ENCODE data around the gene TCF25. TPM values are rescaled to one million over a fixed set of nuclear protein-coding genes. Genes with fewer than 3 reads are reported as not detected.

Gene TCF25
- total RNA-seq, 1 experiment from 2014 or later: 298 TPM

DNA sequence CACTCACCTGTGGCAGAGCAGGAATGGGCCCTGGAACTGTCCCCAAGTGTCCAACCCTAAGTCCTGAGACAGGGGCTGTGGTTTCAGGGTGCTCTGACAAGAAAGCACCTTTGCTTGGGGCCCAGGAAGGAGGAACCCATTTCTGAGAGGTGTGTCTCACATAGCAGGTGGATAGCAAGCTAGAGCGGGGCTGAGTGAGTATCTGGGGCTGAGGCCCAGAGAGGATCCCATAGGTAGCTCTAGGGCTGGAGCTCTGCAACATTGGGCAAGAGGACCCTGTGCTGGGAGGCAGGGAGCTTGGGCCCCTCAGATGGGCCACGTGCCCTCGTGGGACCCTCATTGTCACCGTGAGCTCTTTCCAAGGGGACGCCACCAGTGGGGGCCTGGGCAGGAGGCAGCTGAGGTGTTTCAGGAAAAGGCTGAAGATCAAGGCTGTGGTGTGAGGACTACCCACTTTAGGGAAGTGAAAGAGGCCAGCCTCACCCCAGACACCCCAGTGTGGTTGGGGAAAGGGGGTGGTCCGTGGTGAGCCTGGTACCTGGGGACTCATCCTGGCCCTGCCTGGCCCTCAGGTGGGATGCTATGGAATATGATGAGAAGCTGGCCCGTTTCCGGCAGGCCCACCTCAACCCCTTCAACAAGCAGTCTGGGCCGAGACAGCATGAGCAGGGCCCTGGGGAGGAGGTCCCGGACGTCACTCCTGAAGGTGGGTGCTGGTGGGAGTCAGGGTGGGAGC, 80.4 kb downstream of the TCF25 start:
- intact Hi-C loops (cut with micrococcal nuclease; ENCODE audit: unreplicated experiment): no loop called here
- Histone ChIP-seq H3K27ac (no peak overlapping the region), H3K9me2 (ENCODE audit: insufficient read depth) (no peaks in the 10 kb centered on the region), H3K4me3 (no peak overlapping the region), H3K4me1 (replicated peaks; ENCODE audit: insufficient read depth) (no peaks in the 10 kb centered on the region), H3K36me3 (ENCODE audit: low read depth) (no peaks in the 10 kb centered on the region), H3F3A (ENCODE audit: insufficient read depth, low read depth) (no peaks in the 10 kb centered on the region), H2AFZ (no peak overlapping the region), H4K20me1 (ENCODE audit: insufficient read depth) (no peaks in the 10 kb centered on the region; the same call in 1 of the 2 replicates), H3K9me3 (ENCODE audit: insufficient read depth, low read depth) (no peaks in the 10 kb centered on the region), H3K79me2 (ENCODE audit: low read depth) (no peaks in the 10 kb centered on the region), H3K4me2 (no peak overlapping the region), H3K27me3 (ENCODE audit: insufficient read depth, low read depth) (no peaks in the 10 kb centered on the region)
- POLR2A ChIA-PET (ENCODE audit: unreplicated experiment): no interaction called here
- no TSS peak for BruUV-seq (replicated peaks)
- DNase-seq: no peak
- TF ChIP-seq EZH2 (IDR thresholded peaks at IDR 0.05; ENCODE audit: low read depth): no peak
- TF ChIP-seq, protein P1, sequence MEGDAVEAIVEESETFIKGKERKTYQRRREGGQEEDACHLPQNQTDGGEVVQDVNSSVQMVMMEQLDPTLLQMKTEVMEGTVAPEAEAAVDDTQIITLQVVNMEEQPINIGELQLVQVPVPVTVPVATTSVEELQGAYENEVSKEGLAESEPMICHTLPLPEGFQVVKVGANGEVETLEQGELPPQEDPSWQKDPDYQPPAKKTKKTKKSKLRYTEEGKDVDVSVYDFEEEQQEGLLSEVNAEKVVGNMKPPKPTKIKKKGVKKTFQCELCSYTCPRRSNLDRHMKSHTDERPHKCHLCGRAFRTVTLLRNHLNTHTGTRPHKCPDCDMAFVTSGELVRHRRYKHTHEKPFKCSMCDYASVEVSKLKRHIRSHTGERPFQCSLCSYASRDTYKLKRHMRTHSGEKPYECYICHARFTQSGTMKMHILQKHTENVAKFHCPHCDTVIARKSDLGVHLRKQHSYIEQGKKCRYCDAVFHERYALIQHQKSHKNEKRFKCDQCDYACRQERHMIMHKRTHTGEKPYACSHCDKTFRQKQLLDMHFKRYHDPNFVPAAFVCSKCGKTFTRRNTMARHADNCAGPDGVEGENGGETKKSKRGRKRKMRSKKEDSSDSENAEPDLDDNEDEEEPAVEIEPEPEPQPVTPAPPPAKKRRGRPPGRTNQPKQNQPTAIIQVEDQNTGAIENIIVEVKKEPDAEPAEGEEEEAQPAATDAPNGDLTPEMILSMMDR (conservative IDR thresholded peaks at IDR 0.05): no peak
- CTCF ChIA-PET: no interaction called here

DNA sequence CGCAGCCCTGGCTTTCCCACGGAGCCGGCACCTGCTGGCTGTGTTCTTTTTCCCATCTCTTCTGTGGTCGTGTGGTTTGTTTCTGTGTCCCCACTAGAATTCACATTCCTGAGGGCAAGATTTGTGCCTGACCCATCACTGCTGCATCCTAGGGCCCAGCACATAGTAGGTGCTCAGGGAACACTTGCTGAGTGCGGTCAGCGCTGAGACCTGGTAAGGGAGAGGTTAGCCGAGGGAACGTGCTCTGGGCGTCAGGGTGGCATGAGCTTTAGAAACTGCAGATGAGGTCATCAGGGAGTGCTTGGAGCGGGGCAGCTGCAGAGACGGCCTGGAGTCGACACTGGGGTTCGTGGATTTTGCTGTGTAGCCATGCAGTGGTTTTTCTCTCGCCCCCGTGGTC, 81.1 kb downstream of the TCF25 start:
- H3K27me3 ChIP-seq (ENCODE audit: insufficient read depth, low read depth): no peaks in the 10 kb centered on the region
- H3K79me2 ChIP-seq (ENCODE audit: low read depth): no peaks in the 10 kb centered on the region
- H3K4me3 ChIP-seq: no peak overlapping the region
- no peak overlapping the region for H2AFZ ChIP-seq
- POLR2A ChIA-PET (ENCODE audit: unreplicated experiment): no interaction called here
- no peaks in the 10 kb centered on the region for H3F3A ChIP-seq (ENCODE audit: insufficient read depth, low read depth)
- no TSS peak for BruUV-seq (replicated peaks)
- H3K9me2 ChIP-seq (ENCODE audit: insufficient read depth): no peaks in the 10 kb centered on the region
- H3K27ac ChIP-seq: no peak overlapping the region
- intact Hi-C loops (cut with micrococcal nuclease; ENCODE audit: unreplicated experiment): no loop called here
- DNase-seq: no peak
- H3K4me1 ChIP-seq (replicated peaks; ENCODE audit: insufficient read depth): no peaks in the 10 kb centered on the region
- no peaks in the 10 kb centered on the region; the same call in 1 of the 2 replicates for H4K20me1 ChIP-seq (ENCODE audit: insufficient read depth)
- H3K9me3 ChIP-seq (ENCODE audit: insufficient read depth, low read depth): no peaks in the 10 kb centered on the region
- no peak overlapping the region for H3K4me2 ChIP-seq
- no peaks in the 10 kb centered on the region for H3K36me3 ChIP-seq (ENCODE audit: low read depth)
- TF ChIP-seq EZH2 (IDR thresholded peaks at IDR 0.05; ENCODE audit: low read depth): no peak
- TF ChIP-seq, protein P1 (conservative IDR thresholded peaks at IDR 0.05): no peak
- CTCF ChIA-PET: no interaction called here

DNA sequence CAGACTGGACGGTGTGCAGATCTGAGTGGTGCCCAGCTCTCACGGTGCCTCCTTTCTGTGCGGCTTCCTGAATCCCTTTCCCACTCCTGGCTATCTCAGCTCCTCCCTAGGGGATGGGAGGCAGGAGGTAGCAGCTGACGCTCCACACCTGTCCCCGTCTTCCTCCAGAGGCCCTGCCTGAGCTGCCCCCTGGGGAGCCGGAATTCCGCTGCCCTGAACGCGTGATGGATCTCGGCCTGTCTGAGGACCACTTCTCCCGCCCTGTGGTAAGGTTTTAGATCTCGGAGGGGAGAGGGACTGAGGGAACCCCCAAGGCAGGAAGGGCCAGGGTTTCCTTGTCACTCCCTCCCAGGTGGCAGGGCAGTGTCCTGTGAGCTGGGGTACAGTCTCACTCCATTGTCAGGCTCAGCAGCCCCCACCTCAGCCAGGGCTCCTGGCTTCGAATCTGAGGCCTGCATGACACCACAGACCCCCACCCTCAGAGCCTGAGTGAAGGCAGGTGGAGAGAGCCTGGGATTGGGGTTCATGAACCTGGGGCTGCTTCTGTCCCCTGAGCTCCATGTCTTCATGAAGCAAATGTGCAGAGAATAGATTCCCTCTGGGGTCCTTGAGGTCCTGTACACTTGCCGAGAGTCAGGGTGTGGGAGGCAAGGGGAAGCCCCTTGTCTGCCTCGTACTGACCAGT, 81.8 kb downstream of the TCF25 start:
- no peak for DNase-seq
- Histone ChIP-seq H3K27me3 (ENCODE audit: insufficient read depth, low read depth) (no peaks in the 10 kb centered on the region), H3K9me3 (ENCODE audit: insufficient read depth, low read depth) (no peaks in the 10 kb centered on the region), H3K4me2 (no peak overlapping the region), H3K9me2 (ENCODE audit: insufficient read depth) (no peaks in the 10 kb centered on the region), H3K79me2 (ENCODE audit: low read depth) (no peaks in the 10 kb centered on the region), H3K4me1 (replicated peaks; ENCODE audit: insufficient read depth) (no peaks in the 10 kb centered on the region), H3K36me3 (ENCODE audit: low read depth) (no peaks in the 10 kb centered on the region), H3K4me3 (no peak overlapping the region), H3F3A (ENCODE audit: insufficient read depth, low read depth) (no peaks in the 10 kb centered on the region), H4K20me1 (ENCODE audit: insufficient read depth) (no peaks in the 10 kb centered on the region; the same call in 1 of the 2 replicates), H2AFZ (no peak overlapping the region), H3K27ac (no peak overlapping the region)
- TF ChIP-seq, protein P1 (conservative IDR thresholded peaks at IDR 0.05): no peak
- TF ChIP-seq EZH2 (IDR thresholded peaks at IDR 0.05; ENCODE audit: low read depth): no peak
- no TSS peak for BruUV-seq (replicated peaks)
- ChIA-PET POLR2A (ENCODE audit: unreplicated experiment) (no interaction called here), CTCF (no interaction called here)
- intact Hi-C loops (cut with micrococcal nuclease; ENCODE audit: unreplicated experiment): no loop called here

Measured in PC-9 (cell line).